GM12864 (cell line): ENCODE data around the gene P2RY12.

Experiments used
- DNase-seq: peaks from one replicate; pipeline ENCODE4 v3.0.0-alpha.2; 2011; ENCODE audit warnings: low read depth
- H3K4me3 ChIP-seq: 2 replicates; pipeline ENCODE4 v1.5.1; 2011; ENCODE audit warnings: mild to moderate bottlenecking, low read depth, low read length, control low read depth
- CTCF ChIP-seq: IDR thresholded peaks from 2 replicates; pipeline ENCODE4 v1.5.1; 2011; ENCODE audit warnings: low read depth, mild to moderate bottlenecking, moderate library complexity, low read length, control low read depth, inconsistent platforms; ENCODE audit errors: missing control alignments

P2RY12 gene

GRCh38 chr3:151319628-151320027 lies 64.9 kb downstream of the P2RY12 start:
- TF ChIP-seq CTCF = no peak
- H3K4me3 ChIP-seq = no peak overlapping the region
- DNase-seq = no peak

- TF ChIP-seq CTCF = no peak
- no peak for DNase-seq
- no peak overlapping the region for H3K4me3 ChIP-seq
Measured at GRCh38 chr3:151318991-151319390, 65.6 kb downstream of the P2RY12 start.

GRCh38 chr3:151318313-151318712 lies 66.2 kb downstream of the P2RY12 start:
- DNase-seq = no peak
- no peak overlapping the region for H3K4me3 ChIP-seq
- TF ChIP-seq CTCF = no peak

GRCh38 chr3:151316267-151316991 lies 68.1 kb downstream of the P2RY12 start, which contains the start of gene GPR87:
Gene GPR87, minus strand, starts transcription at chr3:151316820. Its CDS starts 16,720 bp downstream, at chr3:151300100.
- H3K4me3 ChIP-seq = no peak within 1 kb of the TSS
- no peak for TF ChIP-seq CTCF
- no peak for DNase-seq

- DNase-seq = no peak
- no peak overlapping the region for H3K4me3 ChIP-seq
- no peak for TF ChIP-seq CTCF
Measured at GRCh38 chr3:151315846-151316245, 68.7 kb downstream of the P2RY12 start.

GRCh38 chr3:151315136-151315535 lies 69.4 kb downstream of the P2RY12 start:
- no peak for DNase-seq
- no peak for TF ChIP-seq CTCF
- H3K4me3 ChIP-seq = no peak overlapping the region

GRCh38 chr3:151314593-151314992 lies 70.0 kb downstream of the P2RY12 start:
- TF ChIP-seq CTCF = no peak
- DNase-seq = no peak
- no peak overlapping the region for H3K4me3 ChIP-seq
